Measurements from ENCODE around the gene S1PR1.

GRCh38 chr1:101240041-101240430 lies 3.2 kb downstream of the S1PR1 start:
- TF ChIP-seq TAF1 (IDR thresholded peaks at IDR 0.05; ENCODE audit: borderline replicate concordance, insufficient read depth, low read length) (no peak), POLR2AphosphoS5 (IDR thresholded peaks at IDR 0.05; ENCODE audit: low read depth, low read length) (no peak), REST (IDR thresholded peaks at IDR 0.05; ENCODE audit: insufficient read depth in 1 of 2, low read depth in 2 of 2, low read length in 2 of 2) (no peak), SIN3A (IDR thresholded peaks at IDR 0.05; ENCODE audit: borderline replicate concordance, insufficient read depth, low read length) (no peak), FOXP2 (optimal IDR thresholded peaks at IDR 0.05; ENCODE audit: borderline replicate concordance, extremely low read depth, extremely low read length, insufficient read depth) (no peak)
